ENCODE data around the gene MMP2.

DNA sequence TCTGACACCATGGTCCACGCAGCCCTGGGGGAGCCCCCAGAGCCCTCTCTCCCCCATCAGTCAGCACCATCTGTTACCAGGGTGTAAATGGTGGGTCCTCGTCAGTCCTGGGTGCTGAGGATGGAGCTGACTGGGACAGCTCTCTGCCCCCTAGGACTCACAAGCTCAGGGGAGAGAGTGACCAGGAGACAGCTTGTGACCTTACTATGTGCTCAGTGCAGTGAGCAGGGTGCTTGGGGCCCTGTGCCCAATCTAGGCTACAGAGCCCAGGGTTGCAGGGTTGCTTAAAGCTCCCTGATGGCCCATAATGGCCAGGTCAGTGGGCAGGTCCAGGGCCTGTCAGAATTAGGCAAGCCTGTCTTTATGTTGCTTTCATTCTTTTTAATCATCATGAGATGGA, 11.3 kb downstream of the MMP2 start:
- TF ChIP-seq CTCF (IDR thresholded peaks at IDR 0.05; ENCODE audit: poor library complexity) = no peak
- no peak for TF ChIP-seq EZH2 (IDR thresholded peaks at IDR 0.05; ENCODE audit: borderline replicate concordance)
- no peak for TF ChIP-seq EZH2phosphoT487 (IDR thresholded peaks at IDR 0.05; ENCODE audit: low read depth, severe bottlenecking, unreplicated experiment)
